Measurements from ENCODE around the gene CEP85.

CEP85 gene

GRCh38 chr1:26286064-26286416, 52.0 kb downstream of the CEP85 start:
- Histone ChIP-seq H2AFZ (ENCODE audit: low read length) (no peak overlapping the region), H3F3A (ENCODE audit: low read depth) (peaks cover 31% of the 10 kb centered on the region), H3K36me3 (ENCODE audit: insufficient read depth, low read length) (no peaks in the 10 kb centered on the region), H3K9me2 (replicated peaks; ENCODE audit: low read depth, low read length) (no peaks in the 10 kb centered on the region), H3K4me2 (ENCODE audit: low read depth, low read length, poor library complexity, severe bottlenecking) (peak overlapping the region; percentile 98), H3K4me1 (ENCODE audit: insufficient read depth, low read length, poor library complexity, severe bottlenecking) (peaks cover 92% of the 10 kb centered on the region), H3K4me3 (ENCODE audit: low read length, poor library complexity, severe bottlenecking) (peak overlapping the region; percentile 25), H3K9me3 (ENCODE audit: insufficient read depth, low read depth, low read length) (no peaks in the 10 kb centered on the region), H4K20me1 (ENCODE audit: insufficient read depth, low read length, poor library complexity, severe bottlenecking) (peaks cover 3% of the 10 kb centered on the region), H3K9ac (ENCODE audit: low read depth, low read length, poor library complexity, severe bottlenecking) (peak overlapping the region; percentile 88), H3K79me2 (ENCODE audit: insufficient read depth, low read length) (peaks cover 26% of the 10 kb centered on the region), H3K27me3 (ENCODE audit: insufficient read depth, low read length, poor library complexity, severe bottlenecking) (no peaks in the 10 kb centered on the region)
- TF ChIP-seq EZH2phosphoT487 (IDR thresholded peaks at IDR 0.05; ENCODE audit: borderline replicate concordance) (no peak), CTCF (conservative IDR thresholded peaks at IDR 0.05; ENCODE audit: low read length) (no peak)

- Histone ChIP-seq H3K9ac (ENCODE audit: low read depth, low read length, poor library complexity, severe bottlenecking) (peak overlapping the region; percentile 88), H3F3A (ENCODE audit: low read depth) (peaks cover 31% of the 10 kb centered on the region), H3K4me1 (ENCODE audit: insufficient read depth, low read length, poor library complexity, severe bottlenecking) (peaks cover 91% of the 10 kb centered on the region), H3K9me2 (replicated peaks; ENCODE audit: low read depth, low read length) (no peaks in the 10 kb centered on the region), H3K9me3 (ENCODE audit: insufficient read depth, low read depth, low read length) (no peaks in the 10 kb centered on the region), H2AFZ (ENCODE audit: low read length) (no peak overlapping the region), H3K4me2 (ENCODE audit: low read depth, low read length, poor library complexity, severe bottlenecking) (peak overlapping the region; percentile 98), H3K4me3 (ENCODE audit: low read length, poor library complexity, severe bottlenecking) (peak overlapping the region; percentile 69), H3K27me3 (ENCODE audit: insufficient read depth, low read length, poor library complexity, severe bottlenecking) (no peaks in the 10 kb centered on the region), H3K79me2 (ENCODE audit: insufficient read depth, low read length) (peaks cover 15% of the 10 kb centered on the region; the same call in 1 of the 2 replicates), H4K20me1 (ENCODE audit: insufficient read depth, low read length, poor library complexity, severe bottlenecking) (no peaks in the 10 kb centered on the region), H3K36me3 (ENCODE audit: insufficient read depth, low read length) (no peaks in the 10 kb centered on the region)
- TF ChIP-seq CTCF (conservative IDR thresholded peaks at IDR 0.05; ENCODE audit: low read length) (no peak), EZH2phosphoT487 (IDR thresholded peaks at IDR 0.05; ENCODE audit: borderline replicate concordance) (no peak)
Measured at GRCh38 chr1:26287033-26287711, 53.2 kb downstream of the CEP85 start.

GRCh38 chr1:26287811-26288210, 53.8 kb downstream of the CEP85 start:
- Histone ChIP-seq H3K4me2 (ENCODE audit: low read depth, low read length, poor library complexity, severe bottlenecking) (peak overlapping the region; percentile 98), H3K4me3 (ENCODE audit: low read length, poor library complexity, severe bottlenecking) (peak overlapping the region; percentile 69)

More at GRCh38 chr1:26287811-26288210, 53.8 kb downstream of the CEP85 start:
- TF ChIP-seq EZH2phosphoT487 (IDR thresholded peaks at IDR 0.05; ENCODE audit: borderline replicate concordance) (no peak), CTCF (conservative IDR thresholded peaks at IDR 0.05; ENCODE audit: low read length) (no peak)
- Histone ChIP-seq H3K36me3 (ENCODE audit: insufficient read depth, low read length) (no peaks in the 10 kb centered on the region), H3K4me1 (ENCODE audit: insufficient read depth, low read length, poor library complexity, severe bottlenecking) (peaks cover 89% of the 10 kb centered on the region), H3K9me2 (replicated peaks; ENCODE audit: low read depth, low read length) (no peaks in the 10 kb centered on the region), H4K20me1 (ENCODE audit: insufficient read depth, low read length, poor library complexity, severe bottlenecking) (no peaks in the 10 kb centered on the region), H3F3A (ENCODE audit: low read depth) (peaks cover 31% of the 10 kb centered on the region), H3K27me3 (ENCODE audit: insufficient read depth, low read length, poor library complexity, severe bottlenecking) (no peaks in the 10 kb centered on the region), H3K9me3 (ENCODE audit: insufficient read depth, low read depth, low read length) (no peaks in the 10 kb centered on the region), H3K79me2 (ENCODE audit: insufficient read depth, low read length) (peaks cover 8% of the 10 kb centered on the region; the same call in 1 of the 2 replicates), H3K9ac (ENCODE audit: low read depth, low read length, poor library complexity, severe bottlenecking) (peak overlapping the region; percentile 88), H2AFZ (ENCODE audit: low read length) (no peak overlapping the region)

All from Loucy (cell line).